Thyroid gland (tissue), 4 donors: Measurements from ENCODE around the gene BCAS3. TPM values are rescaled to one million over a fixed set of nuclear protein-coding genes. Genes with fewer than 3 reads are reported as not detected.

Source experiments
- DNase-seq, 2 donors: peaks; one replicate each; pipeline ENCODE4 v3.0.0-alpha.2; 2019
- H3K27ac ChIP-seq, 3 donors: fragments of 200-600 bp; sonication (generic); 1 replicate in 2 of 3; 2 replicates in 1 of 3; pipeline ENCODE4 v1.5.1; 2016 to 2019; ENCODE audit warnings: mild to moderate bottlenecking in 1 of 3, moderate library complexity in 1 of 3
- H3K27me3 ChIP-seq: fragments of 200-600 bp; sonication (generic); one replicate; pipeline ENCODE4 v1.5.1; 2019
- H3K36me3 ChIP-seq, 2 donors: fragments of 200-600 bp; sonication (generic); one replicate each; pipeline ENCODE4 v1.5.1; 2016 to 2019
- H3K4me1 ChIP-seq, 2 donors: fragments of 200-600 bp; sonication (generic); one replicate each; pipeline ENCODE4 v1.5.1; 2017 to 2019
- H3K4me3 ChIP-seq, 3 donors: fragments of 200-600 bp; sonication (generic); replicated peaks in 1 of 3; 1 replicate in 2 of 3; 2 replicates in 1 of 3; pipeline ENCODE4 v1.5.1; 2016; ENCODE audit warnings: mild to moderate bottlenecking in 1 of 3
- H3K9me3 ChIP-seq: fragments of 200-600 bp; sonication (generic); one replicate; pipeline ENCODE4 v1.5.1; 2017
- CTCF ChIP-seq, 6 experiments: fragments of 200-600 bp in 3 of 6; fragments of 450-650 bp in 3 of 6; sonication (generic) in 3 of 6; IDR thresholded peaks; one replicate each; pipeline ENCODE4 v1.5.1; 2016 to 2019; ENCODE audit warnings: antibody characterized with exemption in 6 of 6, mild to moderate bottlenecking in 2 of 6, inconsistent platforms in 1 of 6, moderate library complexity in 1 of 6
- POLR2A ChIP-seq, 2 donors: fragments of 450-650 bp; IDR thresholded peaks; one replicate each; pipeline ENCODE4 v1.6.1; 2017; ENCODE audit warnings: antibody characterized with exemption in 2 of 2, mild to moderate bottlenecking in 2 of 2, moderate library complexity in 1 of 2
- WGBS, 2 donors: methylation state at CpG; one replicate each; pipeline ENCODE4 v1.1.5; 2017; 5-methylcytosine and 5-hydroxymethylcytosine counted together
- intact Hi-C: fragments of 100-400 bp; cut with DNase I; formaldehyde crosslinking; loops from one replicate; pipeline ENCODE4 v1.15.1; 2023
- total RNA-seq, 4 donors: library from RNA; depleted of rRNA; stranded (reverse); fragments of >200 nt; gene quantifications; one replicate each; pipeline ENCODE4 v1.2.3, GENCODE V29; 2016

Gene BCAS3
- total RNA-seq, 4 donors from 2014 or later: 41.8 to 78.7 (median 51.6) TPM

GRCh38 chr17:61129267-61130254 lies 451.9 kb downstream of the BCAS3 start:
- intact Hi-C loops: no loop called here
- Histone ChIP-seq H3K4me3 (no peak overlapping the region), H3K27ac (peak overlapping the region in 2 of 3 donors; percentile 21 to 29), H3K9me3 (no peaks in the 10 kb centered on the region), H3K4me1 (peaks cover 15 to 27% of the 10 kb centered on the region in 2 donors), H3K27me3 (no peaks in the 10 kb centered on the region), H3K36me3 (no peaks in the 10 kb centered on the region)
- WGBS, 2 donors: 82 to 92% methylated on average over 7 of the region's 7 CpGs
- TF ChIP-seq CTCF (IDR thresholded peaks at IDR 0.05): no peak
- TF ChIP-seq POLR2A (IDR thresholded peaks at IDR 0.05): no peak
- no peak for DNase-seq

- no peaks in the 10 kb centered on the region for H3K9me3 ChIP-seq
- no peak overlapping the region for H3K27ac ChIP-seq
- peaks cover 15 to 27% of the 10 kb centered on the region in 2 donors for H3K4me1 ChIP-seq
- WGBS, 2 donors: 91 to 95% methylated on average over 4 of the region's 4 CpGs
- no peak overlapping the region for H3K4me3 ChIP-seq
- H3K27me3 ChIP-seq: no peaks in the 10 kb centered on the region
- DNase-seq: no peak
- TF ChIP-seq CTCF (IDR thresholded peaks at IDR 0.05) (no peak), POLR2A (IDR thresholded peaks at IDR 0.05) (no peak)
- intact Hi-C loops: no loop called here
- no peaks in the 10 kb centered on the region for H3K36me3 ChIP-seq
These were observed 452.7 kb downstream of the BCAS3 start for GRCh38 chr17:61130330-61130729.

- H3K27ac ChIP-seq: no peak overlapping the region
- H3K27me3 ChIP-seq: no peaks in the 10 kb centered on the region
- no peak overlapping the region for H3K4me3 ChIP-seq
- DNase-seq: no peak
- 70 to 92% methylated on average over 2 of the region's 2 CpGs for WGBS, 2 donors
- TF ChIP-seq POLR2A (IDR thresholded peaks at IDR 0.05) (no peak), CTCF (IDR thresholded peaks at IDR 0.05) (no peak)
- intact Hi-C loops: no loop called here
- H3K36me3 ChIP-seq: no peaks in the 10 kb centered on the region
- peaks cover 12 to 26% of the 10 kb centered on the region in 2 donors for H3K4me1 ChIP-seq
- H3K9me3 ChIP-seq: no peaks in the 10 kb centered on the region
These were observed 453.9 kb downstream of the BCAS3 start for GRCh38 chr17:61131585-61131984.

GRCh38 chr17:61132524-61132923 lies 454.9 kb downstream of the BCAS3 start:
- TF ChIP-seq POLR2A (IDR thresholded peaks at IDR 0.05) (no peak), CTCF (IDR thresholded peaks at IDR 0.05) (no peak)
- no peak for DNase-seq
- Histone ChIP-seq H3K36me3 (no peaks in the 10 kb centered on the region), H3K27ac (no peak overlapping the region), H3K9me3 (no peaks in the 10 kb centered on the region), H3K27me3 (no peaks in the 10 kb centered on the region), H3K4me3 (no peak overlapping the region), H3K4me1 (peaks cover 5 to 20% of the 10 kb centered on the region in 2 donors)
- intact Hi-C loops: no loop called here
- 90 to 94% methylated on average over 4 of the region's 4 CpGs for WGBS, 2 donors

GRCh38 chr17:61133853-61134252 lies 456.2 kb downstream of the BCAS3 start:
- intact Hi-C loops: no loop called here
- peaks cover 5 to 15% of the 10 kb centered on the region in 2 donors for H3K4me1 ChIP-seq
- no peak overlapping the region for H3K4me3 ChIP-seq
- no peaks in the 10 kb centered on the region for H3K27me3 ChIP-seq
- H3K27ac ChIP-seq: no peak overlapping the region
- WGBS, 2 donors: 97 to 98% methylated on average over 1 of the region's 1 CpG
- no peak for DNase-seq
- no peak for TF ChIP-seq CTCF (IDR thresholded peaks at IDR 0.05)
- no peak for TF ChIP-seq POLR2A (IDR thresholded peaks at IDR 0.05)
- no peaks in the 10 kb centered on the region for H3K9me3 ChIP-seq
- no peaks in the 10 kb centered on the region for H3K36me3 ChIP-seq
